HuH-7 (cell line): ENCODE measurements around the gene GUSB.

Source experiments
- DNase-seq: peaks from one replicate; pipeline ENCODE4 v3.0.0; 2011; ENCODE audit warnings: low spot score

The GUSB gene

GRCh38 chr7:65931685-65932084 lies 50.3 kb downstream of the GUSB start:
- no peak for DNase-seq

GRCh38 chr7:65927489-65928448 lies 54.2 kb downstream of the GUSB start:
- DNase-seq = peak; percentile 86

- DNase-seq = no peak
Observed at GRCh38 chr7:65926588-65926987, 55.4 kb downstream of the GUSB start.

DNA sequence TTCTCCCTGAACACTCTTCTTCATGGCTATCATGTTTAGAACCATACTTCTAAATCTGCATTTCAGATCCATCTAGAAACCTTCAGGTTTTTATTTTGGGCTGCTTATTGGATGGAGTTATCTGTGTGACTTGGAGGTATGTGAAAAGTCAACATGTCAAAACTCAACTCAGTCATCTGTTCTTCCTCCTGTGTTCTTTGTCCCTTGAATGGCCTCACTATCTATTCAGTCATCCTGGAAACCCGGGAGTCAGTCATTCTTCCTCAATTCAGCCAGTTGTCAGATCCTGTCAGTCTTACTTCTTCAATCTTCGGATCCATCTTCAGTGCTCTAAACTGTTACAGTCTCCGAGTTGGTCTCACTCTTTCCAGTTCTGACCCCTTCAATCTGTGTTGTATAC lies 57.0 kb downstream of the GUSB start:
- no peak for DNase-seq

- no peak for DNase-seq
Observed at GRCh38 chr7:65924193-65924592, 57.8 kb downstream of the GUSB start.

GRCh38 chr7:65923316-65923715 lies 58.7 kb downstream of the GUSB start:
- no peak for DNase-seq

DNA sequence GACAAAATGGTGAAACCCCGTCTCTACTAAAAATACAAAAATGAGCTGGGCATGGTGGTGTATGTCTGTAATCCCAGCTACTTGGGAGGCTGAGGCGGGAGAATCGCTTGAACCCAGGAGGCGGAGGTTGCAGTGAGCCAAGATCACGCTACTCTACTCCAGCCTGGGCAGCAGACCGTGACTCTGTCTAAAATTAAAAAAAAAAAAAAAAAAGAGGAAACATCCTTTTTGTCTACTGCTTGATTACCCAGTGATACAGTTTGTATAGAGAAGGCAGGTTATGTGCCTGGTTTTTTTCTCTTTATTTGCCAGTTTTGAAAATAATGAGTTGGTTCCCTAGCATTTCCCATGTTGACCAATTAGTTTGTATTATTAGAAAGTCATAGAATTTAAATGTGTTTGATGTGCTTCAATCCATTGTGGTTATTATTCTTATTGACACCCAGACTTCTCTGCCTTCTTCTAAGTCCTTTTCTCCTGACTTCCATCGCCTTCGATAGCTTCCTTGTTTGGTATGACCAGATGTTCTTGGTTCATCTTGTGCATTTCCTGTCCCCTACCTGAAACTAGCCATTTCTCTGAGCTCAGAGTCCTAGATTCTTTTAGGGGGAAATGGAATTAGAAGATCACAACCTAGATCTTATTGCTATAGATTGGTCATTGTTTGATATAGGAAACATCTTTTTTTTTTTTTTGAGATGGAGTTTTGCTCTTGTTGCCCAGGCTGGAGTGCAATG lies 65.9 kb downstream of the GUSB start:
- no peak for DNase-seq

- DNase-seq = no peak
Observed at GRCh38 chr7:65912237-65912636, 69.8 kb downstream of the GUSB start.
